ENCODE measurements around the gene CRYBG1.
"Not testable (repeated sequence)": the region's sequence is repeated elsewhere in the genome, so short reads cannot be mapped to it uniquely, and the experiment has no call there.

The CRYBG1 gene

DNA sequence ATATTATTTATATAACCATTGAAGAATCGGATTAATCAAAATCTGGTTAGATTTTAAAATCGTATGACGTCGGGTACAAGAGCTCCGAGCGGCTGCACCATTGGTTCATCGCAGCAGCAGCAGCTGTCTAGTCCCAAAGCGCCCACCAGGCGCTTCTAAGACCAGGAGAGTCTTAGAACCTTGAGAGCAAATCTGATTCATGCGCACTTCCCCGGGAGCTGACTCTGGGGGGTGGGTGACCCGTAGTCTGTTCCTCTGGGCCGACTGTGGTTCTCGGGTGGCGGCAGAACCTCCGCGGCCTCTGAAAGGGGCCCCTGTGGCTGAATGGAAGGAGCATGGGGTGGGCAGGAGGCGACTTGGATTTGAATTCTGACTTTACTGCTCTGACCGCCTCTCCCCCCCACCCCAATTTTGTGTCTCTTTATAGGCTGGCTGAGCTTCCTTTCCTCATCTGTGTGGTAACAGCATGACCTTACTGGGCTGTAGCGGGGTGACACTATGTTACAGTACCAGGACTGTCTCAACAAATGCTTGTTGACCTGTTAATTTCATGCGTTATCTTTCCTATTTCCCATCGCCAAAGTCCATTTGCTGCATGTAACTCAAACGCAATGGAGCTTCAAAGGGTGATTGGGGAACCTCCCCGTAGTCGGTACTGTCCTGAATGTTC, 149.0 kb downstream of the CRYBG1 start:
- peak; percentile 57 for DNase-seq

DNA sequence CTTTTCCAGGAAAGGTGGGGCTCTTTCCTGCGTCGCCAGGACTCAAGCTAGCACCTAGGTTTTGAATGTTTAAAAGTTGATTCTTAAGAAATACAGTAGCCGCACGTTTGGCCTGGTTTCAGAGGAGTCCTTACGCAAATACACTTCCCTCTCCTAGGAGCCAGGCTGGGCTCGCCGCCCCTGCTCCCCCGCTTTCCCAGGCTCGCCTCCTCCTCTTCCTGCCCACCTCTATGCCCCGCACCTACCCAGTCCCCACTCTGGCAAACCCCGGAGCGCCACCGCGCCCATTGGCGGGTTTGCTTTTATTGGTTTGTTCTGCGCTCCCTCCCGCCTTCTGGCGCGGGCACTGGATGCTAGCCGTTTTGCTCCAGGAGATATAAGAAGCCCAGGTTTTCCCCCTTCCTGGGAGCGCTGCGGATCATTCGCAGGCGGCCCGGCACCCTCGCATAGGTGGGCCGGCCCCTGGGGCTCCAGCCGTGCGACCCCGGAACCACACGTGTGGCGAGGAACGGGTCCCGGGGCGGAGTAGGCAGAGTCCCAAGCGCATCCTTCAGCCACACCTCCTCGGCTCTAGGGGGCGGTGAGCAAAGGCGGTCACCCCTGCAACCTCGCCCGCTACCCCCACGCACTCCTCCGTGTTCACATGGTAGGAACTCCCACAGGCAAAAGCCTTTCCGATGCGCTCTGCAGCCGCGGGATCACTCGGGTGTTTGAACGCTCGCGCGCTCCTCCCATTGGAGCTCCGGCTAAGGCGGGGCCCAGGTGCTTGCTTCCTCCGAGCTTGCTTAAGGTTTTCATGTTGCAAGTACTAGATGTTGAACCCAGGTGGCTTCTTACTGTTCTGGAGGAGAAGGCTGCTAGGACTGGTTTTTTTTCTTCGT, 149.8 kb downstream of the CRYBG1 start:
- DNase-seq: peak; percentile 60

- peak; percentile 70 for DNase-seq
These were observed 151.0 kb downstream of the CRYBG1 start for GRCh38 chr6:106511288-106512047.

DNA sequence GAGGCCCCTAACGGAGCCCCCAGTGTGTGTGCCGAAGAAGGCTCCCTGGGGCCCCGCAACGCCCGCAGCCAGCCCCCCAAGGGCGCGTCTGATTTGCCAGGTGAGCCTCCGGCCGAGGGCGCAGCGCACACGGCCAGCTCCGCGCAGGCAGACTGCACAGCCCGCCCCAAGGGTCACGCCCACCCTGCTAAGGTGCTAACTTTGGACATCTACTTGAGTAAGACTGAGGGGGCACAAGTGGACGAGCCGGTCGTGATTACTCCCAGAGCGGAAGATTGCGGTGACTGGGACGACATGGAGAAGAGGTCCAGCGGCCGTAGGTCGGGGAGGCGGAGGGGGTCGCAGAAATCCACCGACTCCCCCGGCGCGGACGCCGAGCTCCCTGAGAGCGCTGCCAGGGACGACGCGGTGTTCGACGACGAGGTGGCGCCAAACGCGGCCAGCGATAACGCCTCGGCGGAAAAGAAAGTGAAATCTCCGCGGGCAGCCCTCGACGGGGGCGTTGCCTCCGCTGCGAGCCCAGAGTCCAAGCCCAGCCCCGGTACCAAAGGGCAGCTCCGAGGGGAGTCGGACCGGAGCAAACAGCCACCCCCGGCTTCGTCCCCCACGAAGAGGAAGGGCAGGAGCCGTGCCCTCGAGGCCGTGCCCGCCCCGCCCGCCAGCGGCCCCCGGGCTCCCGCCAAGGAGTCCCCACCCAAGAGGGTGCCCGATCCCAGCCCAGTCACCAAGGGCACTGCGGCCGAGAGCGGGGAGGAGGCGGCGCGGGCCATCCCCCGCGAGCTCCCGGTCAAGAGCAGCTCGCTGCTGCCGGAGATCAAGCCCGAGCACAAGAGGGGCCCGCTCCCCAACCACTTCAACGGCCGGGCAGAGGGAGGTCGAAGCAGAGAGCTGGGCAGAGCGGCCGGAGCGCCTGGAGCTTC, 151.8 kb downstream of the CRYBG1 start:
- peak; percentile 75 for DNase-seq

- peak; percentile 69 for DNase-seq
These were observed 152.6 kb downstream of the CRYBG1 start for GRCh38 chr6:106512968-106513574.

- no peak for DNase-seq
These were observed 153.5 kb downstream of the CRYBG1 start for GRCh38 chr6:106513808-106514582.

GRCh38 chr6:106514583-106514885, 154.0 kb downstream of the CRYBG1 start:
- DNase-seq: no peak

DNA sequence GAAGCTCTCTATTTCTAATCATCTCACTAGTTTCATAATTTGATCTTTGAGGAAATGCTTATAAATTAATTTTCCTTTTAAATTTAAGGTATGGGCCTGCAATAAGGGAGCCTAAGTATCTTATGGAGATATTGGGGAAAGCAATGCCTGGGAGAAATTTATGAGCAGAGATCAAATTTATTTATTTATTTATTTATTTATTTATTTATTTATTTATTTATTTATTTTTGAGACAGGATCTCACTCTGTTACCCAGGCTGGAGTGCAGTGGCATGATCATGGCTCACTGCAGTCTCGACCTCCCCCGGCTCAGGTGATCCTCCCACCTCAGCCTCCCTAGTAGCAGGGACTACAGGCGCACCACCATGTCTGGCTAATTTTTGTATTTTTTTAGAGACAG, 155.1 kb downstream of the CRYBG1 start:
- not testable (repeated sequence) for DNase-seq

DNA sequence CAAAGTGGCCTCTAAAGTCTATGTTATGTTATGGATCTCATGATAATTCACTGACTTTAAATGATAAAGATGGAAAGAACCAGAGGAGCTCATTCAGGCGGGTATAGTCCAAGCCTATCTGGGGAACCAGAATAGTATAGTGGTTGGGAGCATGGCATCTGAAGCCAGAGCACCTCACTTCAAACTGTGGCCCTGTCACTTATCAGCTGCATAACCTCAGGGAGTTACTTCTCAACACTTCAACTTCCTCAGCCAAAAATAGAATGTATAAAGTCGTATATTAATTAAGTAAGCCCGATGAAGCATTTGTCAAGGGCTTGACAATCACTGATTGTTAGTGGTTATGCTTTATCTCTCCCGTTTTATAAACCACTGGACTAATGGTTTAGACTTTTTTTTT, 156.1 kb downstream of the CRYBG1 start:
- DNase-seq: no peak

DNA sequence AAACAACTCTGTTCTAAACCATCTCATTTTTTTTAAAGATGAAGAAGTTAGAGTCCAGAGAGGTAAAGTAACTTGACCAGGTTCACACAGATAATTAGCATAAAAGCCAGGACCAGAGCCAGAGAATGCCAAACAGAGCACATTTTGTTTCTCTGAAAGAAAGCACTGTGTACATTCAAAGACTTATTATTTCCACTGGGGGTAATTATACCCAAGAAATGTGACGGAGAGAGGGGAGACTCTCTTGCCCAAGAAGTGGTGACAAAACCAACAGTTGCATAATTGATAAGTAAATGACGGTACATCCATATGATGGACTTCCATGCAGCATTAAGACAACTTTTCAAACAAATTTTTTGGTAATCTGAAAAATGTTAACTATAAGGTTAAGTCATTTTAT, 157.2 kb downstream of the CRYBG1 start:
- no peak for DNase-seq

DNA sequence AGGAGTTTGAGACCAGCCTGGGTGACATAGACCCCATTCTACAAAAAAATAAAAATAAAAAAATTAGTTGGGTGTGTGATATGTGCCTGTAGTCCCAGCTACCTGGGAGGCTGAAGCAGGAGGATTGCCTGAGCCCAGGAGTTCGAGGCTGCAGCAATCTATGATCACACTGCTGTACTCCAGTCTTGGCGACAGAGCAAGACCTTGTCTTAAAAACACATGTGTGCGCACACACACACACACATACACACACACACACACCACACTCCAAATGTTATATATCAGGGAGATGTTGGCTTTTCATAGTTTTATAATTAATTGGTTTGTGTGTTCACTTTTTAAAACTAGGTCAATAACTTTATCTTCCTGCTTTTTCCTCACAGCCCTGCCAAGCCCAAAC, 158.2 kb downstream of the CRYBG1 start:
- DNase-seq: no peak

DNA sequence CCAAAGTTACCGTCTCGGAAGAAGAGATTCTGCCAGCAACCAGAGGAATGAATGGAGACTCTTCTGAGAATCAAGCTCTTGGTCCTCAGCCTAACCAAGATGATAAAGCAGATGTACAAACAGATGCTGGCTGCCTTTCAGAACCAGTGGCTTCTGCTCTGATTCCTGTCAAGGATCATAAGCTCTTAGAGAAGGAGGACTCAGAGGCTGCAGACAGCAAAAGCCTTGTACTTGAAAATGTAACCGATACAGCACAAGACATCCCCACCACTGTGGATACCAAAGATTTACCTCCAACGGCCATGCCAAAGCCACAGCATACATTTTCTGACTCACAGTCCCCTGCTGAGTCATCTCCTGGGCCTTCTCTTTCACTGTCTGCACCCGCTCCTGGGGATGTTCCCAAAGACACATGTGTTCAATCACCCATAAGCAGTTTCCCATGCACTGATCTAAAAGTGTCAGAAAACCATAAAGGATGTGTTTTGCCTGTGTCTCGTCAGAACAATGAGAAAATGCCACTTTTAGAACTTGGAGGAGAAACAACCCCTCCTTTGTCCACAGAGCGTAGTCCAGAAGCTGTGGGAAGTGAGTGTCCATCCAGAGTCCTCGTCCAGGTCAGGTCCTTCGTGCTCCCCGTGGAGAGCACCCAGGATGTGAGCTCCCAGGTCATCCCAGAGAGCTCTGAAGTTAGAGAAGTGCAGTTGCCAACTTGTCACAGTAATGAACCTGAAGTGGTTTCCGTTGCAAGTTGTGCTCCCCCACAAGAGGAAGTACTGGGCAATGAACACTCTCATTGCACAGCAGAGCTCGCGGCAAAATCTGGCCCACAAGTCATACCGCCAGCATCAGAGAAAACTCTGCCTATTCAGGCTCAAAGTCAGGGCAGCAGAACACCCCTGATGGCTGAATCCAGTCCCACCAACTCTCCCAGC, 159.2 kb downstream of the CRYBG1 start:
- no peak for DNase-seq

DNA sequence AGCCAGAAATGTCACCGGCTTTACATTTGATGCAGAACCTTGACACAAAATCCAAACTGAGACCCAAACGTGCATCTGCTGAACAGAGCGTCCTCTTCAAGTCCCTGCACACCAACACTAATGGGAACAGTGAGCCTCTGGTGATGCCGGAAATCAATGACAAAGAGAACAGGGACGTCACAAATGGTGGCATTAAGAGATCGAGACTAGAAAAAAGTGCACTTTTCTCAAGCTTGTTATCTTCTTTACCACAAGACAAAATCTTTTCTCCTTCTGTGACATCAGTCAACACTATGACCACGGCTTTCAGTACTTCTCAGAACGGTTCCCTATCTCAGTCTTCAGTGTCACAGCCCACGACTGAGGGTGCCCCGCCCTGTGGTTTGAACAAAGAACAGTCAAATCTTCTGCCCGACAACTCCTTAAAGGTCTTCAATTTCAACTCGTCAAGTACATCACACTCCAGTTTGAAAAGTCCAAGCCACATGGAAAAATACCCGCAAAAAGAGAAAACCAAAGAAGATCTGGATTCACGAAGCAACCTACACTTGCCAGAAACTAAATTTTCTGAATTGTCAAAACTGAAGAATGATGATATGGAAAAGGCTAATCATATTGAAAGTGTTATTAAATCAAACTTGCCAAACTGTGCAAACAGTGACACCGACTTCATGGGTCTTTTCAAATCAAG, 160.3 kb downstream of the CRYBG1 start:
- DNase-seq: no peak

DNA sequence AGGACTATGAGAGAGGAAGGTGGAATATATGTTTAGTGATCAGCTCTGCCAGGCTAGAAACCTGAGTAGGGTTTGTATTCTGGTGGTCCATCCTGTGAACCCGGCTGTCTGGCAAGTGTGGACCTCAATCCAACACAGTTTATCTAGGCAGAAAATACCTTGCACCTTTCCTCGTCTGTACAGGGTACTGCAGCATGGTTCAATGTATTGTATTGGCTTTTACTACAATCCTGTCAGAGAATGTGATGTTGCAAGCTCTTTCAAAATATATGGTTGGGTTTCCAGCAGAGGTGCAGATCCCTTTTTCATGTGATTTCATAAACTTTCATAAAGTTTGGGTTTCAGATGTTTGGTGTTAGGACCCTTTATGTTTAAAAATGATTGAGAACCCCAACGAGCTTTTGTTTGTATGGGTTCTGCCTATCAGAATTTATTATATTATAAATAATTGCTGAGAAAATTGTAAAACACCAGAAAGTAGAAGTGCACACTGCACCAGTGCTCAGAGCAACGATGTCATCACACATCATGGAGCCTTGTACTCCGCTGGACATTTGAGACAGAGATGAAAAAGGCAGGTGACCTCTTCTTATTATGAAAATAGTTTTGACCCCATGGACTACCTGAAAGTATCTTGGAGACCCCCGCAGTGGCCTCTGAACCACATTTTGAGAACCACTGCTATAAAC, 162.2 kb downstream of the CRYBG1 start:
- no peak for DNase-seq

- DNase-seq: no peak
These were observed 164.8 kb downstream of the CRYBG1 start for GRCh38 chr6:106525107-106525881.

DNA sequence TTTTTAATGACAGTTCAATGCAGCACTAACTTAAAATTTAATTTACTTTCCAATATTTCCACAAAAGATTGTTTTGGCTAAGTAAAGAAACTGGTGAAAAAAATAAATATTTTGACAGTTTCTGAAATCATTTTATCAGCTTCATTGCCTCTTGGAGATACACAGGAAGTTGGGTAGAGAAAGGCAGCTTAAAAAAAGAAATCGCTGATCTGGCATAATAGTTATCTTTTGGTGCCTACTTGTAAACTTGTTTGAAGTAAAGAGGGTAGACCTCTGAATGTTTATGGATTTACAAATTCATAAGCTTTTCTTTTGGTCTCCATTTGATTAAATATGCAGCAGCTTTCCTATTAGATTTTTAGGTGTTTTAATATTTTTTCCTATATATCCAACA, 165.4 kb downstream of the CRYBG1 start:
- no peak for DNase-seq

DNA sequence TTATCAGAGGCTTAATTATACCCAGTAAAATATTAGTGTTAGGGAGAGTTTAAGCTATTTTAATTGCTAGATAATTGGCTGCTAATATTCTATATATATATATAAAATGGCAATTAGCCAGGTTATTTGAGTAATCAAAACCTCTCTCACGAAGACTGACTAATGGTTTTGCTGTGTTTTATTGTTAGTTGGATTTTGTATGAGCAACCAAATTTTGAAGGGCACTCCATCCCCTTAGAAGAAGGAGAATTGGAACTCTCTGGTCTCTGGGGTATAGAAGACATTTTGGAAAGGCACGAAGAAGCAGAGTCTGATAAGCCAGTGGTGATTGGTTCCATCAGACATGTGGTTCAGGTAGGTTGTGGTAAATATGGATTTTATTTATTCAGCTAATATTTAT, 166.6 kb downstream of the CRYBG1 start:
- no peak for DNase-seq

DNA sequence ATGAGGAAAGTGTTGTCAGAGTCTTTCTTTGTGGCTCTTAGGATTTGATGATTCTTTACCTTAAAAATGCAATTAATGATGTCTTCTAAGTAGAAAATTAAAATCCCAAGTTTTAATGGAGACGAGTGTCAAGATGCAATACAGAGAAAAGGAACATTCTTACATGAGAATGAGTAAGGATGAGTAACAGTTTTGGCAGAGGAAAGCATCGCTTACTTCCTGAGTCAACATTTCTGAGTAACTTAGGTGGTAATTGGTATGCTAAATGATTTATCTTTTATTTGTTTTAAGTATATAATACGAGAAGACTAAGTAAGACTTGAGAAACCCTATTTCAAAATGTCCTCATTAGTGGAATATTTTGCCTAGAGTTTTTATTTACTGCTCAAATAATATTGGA, 167.5 kb downstream of the CRYBG1 start:
- DNase-seq: no peak
